GM03348 (cell line): Measurements from ENCODE around the gene PPM1B.
"Not testable (repeated sequence)": the region's sequence is repeated elsewhere in the genome, so short reads cannot be mapped to it uniquely, and the experiment has no call there.

Source experiments
- DNase-seq: peaks from one replicate; pipeline ENCODE4 v3.0.0; 2012; ENCODE audit warnings: low spot score

Gene PPM1B

GRCh38 chr2:44200759-44201158 is 32.1 kb downstream of the PPM1B start:
- no peak for DNase-seq

DNA sequence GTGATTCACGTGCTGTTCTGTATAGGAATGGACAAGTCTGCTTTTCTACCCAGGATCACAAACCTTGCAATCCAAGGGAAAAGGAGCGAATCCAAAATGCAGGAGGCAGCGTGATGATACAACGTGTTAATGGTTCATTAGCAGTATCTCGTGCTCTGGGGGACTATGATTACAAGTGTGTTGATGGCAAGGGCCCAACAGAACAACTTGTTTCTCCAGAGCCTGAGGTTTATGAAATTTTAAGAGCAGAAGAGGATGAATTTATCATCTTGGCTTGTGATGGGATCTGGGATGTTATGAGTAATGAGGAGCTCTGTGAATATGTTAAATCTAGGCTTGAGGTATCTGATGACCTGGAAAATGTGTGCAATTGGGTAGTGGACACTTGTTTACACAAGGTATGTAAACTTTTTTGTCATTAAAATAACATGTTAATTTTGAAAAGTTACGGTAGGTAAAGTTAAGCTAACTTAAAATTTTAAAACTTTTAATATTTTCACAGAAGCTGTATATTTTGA is 33.0 kb downstream of the PPM1B start:
- no peak for DNase-seq

DNA sequence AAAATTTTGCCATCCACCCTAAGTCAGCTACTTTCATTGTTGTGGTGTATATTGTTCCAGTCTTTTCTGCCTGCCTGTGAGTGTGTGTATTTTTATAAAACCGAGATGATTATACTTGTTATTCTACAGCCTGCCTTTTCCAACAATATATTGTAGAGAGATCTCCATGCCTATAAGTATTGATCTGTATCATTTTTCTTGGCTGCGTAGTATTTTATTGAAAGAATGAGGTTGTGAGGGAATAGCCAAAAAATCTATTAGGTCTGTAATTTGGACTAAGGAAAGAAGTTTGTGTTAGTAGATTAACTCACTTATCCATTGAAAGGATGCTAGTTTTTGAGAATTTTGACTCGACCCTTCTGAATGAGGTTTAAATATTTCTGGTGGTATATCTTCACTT is 34.9 kb downstream of the PPM1B start:
- no peak for DNase-seq

- no peak for DNase-seq
Measured at GRCh38 chr2:44205169-44205568, 36.5 kb downstream of the PPM1B start.

DNA sequence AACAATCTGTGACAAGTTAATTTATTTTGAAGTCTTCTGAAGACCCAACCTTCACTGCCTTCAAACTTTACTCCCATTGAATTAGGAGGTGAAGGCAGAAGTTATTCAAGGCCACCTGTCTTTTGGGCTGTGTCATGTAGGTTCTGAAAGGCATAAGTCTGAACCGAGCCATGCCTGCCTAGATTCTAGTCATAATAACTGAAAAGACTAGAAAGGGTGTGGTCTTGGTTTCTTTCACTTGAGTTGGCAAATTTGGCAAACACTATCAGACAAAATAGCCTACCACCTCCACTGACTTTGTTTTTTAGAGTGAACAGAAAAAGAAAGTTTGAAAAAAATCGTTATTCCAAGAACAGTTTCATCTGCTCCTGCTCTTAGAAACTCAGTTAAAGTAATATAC is 38.4 kb downstream of the PPM1B start:
- no peak for DNase-seq

GRCh38 chr2:44207648-44208047 is 39.0 kb downstream of the PPM1B start:
- DNase-seq = not testable (repeated sequence)

GRCh38 chr2:44210362-44210761 is 41.7 kb downstream of the PPM1B start:
- DNase-seq = no peak

DNA sequence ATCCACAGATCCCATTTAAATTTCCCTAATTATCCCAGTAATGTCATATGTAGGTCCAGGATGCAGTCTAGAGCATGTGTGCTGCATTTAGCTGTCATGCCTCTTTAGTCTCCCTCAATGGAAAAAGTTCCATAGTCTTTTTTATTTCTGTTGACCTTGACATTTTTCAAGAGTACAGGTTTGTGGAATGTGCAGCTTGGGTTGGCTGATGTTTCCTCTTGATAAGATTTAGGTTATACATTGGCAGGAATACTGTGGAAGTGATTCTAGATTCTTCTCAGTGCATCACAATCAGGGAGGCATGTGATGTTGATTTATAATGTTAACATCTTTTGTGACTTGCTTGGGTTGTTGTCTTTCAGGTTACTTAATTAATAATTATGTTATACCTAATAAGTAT is 42.5 kb downstream of the PPM1B start:
- no peak for DNase-seq

- DNase-seq = no peak
Measured at GRCh38 chr2:44212302-44212701, 43.6 kb downstream of the PPM1B start.

DNA sequence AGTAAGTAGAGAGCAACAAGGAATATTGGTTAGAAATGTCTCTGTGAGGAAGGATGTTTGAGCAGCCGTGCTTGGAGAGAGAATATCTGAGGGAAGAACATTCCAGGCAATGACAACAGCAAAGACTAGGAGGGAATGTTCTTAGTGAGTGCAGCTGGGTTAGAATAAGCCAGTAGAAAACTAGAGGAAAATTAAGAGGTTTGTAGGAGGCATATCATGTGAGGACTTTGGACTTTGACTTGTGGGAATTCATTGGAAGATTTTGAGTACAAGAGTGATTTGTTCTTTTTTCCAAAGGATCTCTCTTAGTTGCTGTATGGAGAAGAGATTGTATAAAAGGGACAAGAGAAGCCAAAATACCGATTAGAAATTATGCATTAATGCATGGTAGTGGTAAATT is 47.2 kb downstream of the PPM1B start:
- no peak for DNase-seq

GRCh38 chr2:44218771-44219170 is 50.1 kb downstream of the PPM1B start:
- DNase-seq = no peak

DNA sequence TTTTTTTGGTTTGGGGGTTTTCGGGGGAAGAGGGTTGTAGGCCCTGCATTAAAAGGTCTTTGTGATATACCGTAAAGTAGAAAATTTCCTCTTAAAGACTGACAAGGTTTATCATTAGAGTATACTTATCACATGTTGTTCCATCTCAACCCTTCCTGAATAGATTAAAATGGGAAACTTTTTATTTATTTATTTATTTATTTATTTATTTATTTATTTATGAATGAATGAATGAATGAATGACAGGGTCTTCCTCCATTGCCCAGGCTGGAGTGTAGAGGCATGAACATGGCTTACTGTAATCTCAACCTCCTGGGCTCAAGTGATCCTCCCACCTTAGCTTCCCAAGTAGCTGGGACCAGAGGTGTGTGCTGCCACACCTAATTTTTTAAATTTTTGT is 58.1 kb downstream of the PPM1B start:
- DNase-seq = no peak

- no peak for DNase-seq
Measured at GRCh38 chr2:44230378-44230777, 61.7 kb downstream of the PPM1B start.

GRCh38 chr2:44233450-44234128 is 64.9 kb downstream of the PPM1B start:
- DNase-seq = peak; percentile 72

- no peak for DNase-seq
Measured at GRCh38 chr2:44237221-44237620, 68.5 kb downstream of the PPM1B start.

DNA sequence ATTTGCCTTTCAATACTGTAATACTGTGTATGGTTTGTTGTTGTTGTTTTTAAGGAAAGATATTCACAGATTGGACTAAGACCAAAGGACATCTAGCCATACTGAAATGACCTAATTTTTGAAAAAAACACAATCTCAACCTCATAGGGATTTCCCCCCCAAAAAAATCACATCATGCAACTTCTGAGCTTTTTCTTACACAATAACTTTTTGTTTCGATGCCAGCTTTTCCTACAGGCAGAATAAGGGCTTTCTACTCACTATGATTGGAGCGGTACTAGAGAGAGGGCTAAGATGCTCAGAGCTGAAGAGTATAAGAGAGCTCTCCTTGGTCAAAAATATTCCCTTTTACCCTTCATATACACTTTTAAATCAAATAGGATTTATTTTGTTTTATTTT is 74.2 kb downstream of the PPM1B start:
- no peak for DNase-seq

DNA sequence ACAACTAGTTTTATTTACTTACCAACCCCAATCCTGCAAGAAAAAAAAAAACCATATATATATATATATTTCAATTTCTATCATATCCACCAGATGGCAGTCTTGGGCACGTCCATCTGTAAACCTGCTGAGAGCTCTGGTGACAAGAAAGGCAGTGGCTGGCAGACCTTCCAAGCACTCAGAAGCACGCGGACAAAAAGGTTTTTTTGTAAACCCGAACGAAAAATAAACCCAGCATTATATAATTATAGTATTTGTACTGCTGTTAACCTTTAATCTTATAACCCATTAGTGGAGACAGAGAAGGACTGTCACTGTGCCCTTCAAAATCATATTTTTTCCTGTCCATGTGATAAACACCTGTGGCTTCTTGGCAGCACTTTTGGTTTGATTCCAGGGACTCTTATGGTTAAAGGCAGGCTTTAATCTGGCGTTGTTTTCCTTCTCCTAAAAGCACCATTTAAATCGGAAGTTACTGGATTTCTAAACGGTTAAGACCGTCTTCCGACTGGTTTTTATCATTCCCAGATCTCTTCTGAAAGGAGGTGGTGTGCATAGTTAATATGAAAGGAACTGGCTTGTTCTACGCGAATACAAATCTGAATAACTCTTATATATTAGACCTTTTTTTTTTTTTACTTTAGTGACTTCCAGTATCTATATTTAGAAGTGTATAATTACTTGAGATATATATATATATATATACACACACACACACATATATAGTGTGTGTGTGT is 75.6 kb downstream of the PPM1B start:
- DNase-seq = peak; percentile 74

DNA sequence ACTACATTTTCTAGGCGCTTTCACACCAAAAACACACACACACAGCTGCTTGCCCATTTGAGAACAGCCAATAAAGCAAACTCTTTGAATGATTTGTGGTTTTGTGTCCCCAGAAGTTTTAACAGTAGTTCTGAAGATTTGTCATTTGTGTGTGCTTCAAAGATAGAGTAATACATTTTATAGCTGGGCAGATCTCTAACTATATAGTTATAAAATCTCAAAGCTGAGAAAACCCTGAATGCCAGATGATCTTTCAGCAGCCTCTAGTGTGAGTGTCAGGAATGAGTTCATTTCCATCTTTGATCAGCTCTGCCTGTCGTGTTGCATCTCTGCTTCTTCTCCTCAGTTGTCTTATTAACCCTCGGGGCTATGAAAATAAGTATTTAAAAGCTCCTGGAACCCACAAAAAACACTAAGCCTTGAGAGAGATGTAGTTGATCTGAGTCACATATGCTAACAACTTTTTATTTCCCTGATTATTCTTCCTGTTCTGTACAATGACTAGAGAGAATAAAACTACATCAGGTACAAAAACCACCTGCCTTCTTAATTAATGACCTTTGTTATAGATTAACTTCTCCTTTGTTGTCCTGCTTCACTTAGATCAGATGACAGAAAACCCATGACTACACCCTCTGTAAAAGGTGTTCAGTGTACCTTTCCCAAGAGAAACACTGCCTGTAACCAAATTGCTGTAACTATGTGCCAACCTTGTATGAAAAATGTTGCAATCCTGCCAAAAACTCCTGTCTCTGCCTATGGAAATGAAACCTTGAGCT is 76.6 kb downstream of the PPM1B start:
- DNase-seq = no peak

DNA sequence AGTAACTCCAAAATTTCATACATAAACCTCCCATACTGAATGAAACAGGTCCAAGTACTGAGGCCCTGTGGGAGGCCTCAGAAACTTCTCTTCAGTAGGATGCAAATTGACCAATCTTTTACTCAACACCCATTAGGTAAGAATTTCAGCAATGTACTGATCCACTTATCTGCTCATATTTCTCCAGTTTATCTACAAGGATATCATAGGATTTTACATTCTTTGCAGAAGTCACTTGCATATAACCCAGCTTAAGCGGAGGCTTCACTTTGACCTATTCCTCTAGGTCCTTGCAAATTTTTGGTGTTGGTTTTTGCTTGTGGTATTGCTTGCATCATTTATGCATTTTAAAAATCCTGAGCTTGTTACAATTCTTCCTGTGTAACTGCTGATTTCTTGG is 77.8 kb downstream of the PPM1B start:
- DNase-seq = no peak

DNA sequence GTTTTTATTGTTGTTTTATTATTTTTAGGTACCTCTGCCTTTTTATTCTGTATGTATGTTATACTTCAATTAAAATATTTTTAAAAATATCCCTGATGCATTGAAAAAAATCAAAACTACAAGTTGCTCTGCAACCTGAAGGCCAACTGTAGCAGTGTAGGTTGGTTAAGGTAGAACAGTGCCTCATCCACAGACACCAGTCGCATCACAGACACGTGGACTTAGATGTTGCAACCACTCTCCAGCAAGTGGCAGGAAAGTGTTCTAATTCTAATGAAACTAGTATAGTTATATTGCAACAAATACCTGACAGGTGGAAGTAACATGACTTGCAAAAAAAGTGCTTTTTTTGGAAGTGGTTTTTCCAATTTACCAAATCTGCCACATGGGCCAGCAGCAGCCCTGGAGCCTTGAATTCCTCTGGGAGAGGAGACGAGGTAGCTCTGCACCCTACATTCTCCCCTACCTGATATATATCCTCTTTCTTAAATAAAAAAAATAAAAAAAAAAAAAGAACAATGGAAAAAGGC is 78.2 kb downstream of the PPM1B start:
- DNase-seq = no peak

GRCh38 chr2:44247924-44248323 is 79.2 kb downstream of the PPM1B start:
- no peak for DNase-seq

DNA sequence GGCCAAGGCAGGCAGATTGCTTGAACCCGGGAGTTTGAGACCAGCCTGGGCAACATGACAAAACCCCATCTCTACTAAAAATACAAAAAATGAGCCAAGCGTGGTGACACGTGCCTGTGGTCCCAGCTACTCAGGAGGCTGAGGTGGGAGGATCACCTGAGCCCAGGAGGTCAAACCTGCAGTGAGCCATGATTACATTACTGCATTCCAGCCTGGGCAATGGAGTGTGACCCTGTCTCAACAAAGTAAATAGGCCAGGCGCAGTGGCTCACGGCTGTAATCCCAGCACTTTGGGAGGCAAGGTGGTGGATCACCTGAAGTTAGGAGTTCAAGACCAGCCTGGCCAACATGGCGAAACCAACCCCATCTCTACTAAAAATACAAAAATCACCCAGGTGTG is 80.6 kb downstream of the PPM1B start:
- DNase-seq = not testable (repeated sequence)

DNA sequence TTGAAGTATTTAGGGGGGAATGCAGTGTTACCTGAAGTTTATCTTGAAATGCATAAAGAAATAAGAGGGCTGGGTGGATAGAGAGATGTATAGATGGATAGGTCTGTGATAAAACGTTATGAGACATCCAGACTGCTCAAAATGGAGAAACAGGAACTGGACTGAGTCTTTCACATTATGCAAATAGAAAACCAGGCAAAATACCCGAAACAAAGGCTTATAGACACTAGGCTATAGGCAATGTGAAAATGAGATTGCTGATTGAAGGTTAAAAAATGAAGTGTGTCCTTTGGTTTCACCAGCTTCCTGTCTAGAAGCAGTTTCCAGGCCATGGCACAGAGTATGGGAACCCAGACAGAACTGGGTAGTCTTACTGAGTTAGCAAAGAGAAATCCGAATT is 81.7 kb downstream of the PPM1B start:
- DNase-seq = no peak
